ENCODE measurements around the gene ST7L.

Gene ST7L

DNA sequence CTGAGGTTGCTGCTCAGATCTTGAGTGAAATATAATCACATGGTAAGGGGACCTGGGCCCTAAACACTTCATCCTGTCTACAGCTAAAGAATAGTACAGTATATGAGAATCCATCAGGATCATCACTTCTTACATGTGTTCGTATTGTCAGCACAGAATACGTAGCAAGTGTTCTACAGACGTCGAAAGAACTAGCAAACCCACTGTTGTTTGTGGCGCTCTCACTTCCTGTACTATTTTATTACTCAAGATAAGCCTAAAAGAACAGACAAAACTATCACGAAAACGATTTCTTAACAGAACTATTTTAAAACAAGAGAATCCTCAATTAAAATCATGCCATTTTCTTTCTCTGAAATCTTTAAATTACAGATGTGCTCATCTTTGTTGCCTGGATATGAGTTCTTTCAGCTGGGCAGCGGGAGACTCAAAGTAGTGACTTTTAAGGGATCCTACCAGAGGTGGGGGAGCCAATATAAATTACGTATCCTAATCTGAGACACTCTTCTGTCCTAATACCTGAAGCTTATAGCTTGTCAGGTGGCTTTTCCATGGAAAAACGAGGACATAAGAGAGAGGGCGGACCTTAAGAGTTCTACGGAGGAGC lies 724 bp downstream of the ST7L start:
- DNase-seq (ENCODE audit: low read depth in 3 of 3), result no peak

DNA sequence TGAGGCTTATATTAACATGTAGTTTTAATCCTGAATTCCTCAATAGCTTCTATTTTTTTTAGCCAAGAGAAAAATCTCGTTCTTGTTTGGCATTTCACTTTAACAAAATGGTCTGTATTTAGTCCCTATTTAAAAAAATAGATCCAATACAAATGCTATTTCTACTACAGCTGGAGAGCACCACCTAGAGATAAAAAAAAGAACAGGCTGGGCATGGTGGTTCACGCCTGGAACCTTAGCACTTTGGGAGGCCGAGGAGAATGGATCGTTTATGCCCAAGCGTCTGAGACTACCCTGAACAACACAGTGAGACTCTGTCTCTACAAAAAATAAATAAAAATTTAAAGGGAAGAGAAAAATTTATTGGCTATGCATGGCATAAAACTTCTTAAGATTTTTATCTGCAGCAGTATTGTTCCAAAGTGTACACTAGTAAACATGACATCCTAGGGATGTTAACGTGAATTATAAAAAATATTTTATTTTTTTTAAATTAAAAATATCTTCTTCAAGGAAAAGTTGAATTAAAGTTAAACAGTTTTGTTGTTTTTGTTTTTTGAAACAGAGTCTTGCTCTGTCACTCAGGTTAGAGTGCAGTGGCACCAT lies 4.4 kb downstream of the ST7L start:
- DNase-seq (ENCODE audit: low read depth in 3 of 3), result no peak

DNA sequence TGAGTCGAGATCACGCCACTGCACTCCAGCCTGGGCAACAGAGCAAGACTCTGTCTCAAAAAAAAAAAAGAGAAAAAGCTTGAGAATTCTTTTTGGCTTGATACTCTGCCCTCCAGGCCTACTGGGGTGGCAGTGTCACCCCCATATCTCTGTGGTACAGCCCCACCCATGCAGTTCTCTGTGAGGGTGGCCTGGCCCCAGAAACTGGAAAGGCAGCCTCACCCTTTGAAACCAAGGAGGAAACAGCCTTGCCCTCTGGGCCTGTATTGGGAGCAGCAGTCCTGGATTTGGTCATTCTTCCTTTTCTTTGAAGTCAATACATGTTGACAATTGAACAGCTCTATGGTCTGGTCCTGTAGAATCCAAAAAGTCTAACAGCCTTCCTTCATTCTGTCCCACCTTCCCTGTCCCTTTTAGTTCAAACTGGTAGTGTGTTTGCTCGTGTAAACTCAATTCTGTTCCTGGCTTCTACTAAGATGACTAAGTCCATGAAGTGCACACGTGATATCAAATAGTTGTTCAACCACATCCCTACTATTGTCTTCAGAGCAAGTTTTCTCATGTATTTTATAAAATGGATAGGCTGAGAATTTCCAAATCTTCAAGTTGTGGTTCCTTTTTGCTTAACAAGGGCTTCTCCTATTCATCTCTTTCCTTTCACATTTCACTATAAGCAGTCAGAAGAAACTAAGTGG lies 13.2 kb downstream of the ST7L start:
- DNase-seq (ENCODE audit: low read depth in 3 of 3), result no peak

DNA sequence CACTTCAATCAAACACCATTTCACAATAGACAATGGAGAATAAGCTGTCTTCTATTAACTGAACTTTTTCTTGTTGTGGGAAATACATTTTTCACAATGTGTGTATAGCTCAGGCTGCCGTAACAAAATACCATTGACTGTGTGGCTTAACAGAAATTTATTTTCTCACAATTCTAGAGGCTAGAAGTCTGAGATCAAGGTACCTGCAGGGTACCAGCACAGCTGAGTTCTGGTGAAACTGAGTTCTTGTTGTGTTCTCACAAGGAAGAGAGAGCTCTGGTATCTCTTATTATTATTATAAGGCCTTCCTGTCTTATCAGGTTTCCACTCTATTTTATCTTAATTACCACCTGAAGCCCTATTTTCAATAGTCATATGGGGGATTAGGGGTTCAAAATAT lies 15.4 kb downstream of the ST7L start:
- no peak for DNase-seq (ENCODE audit: low read depth in 3 of 3)

DNA sequence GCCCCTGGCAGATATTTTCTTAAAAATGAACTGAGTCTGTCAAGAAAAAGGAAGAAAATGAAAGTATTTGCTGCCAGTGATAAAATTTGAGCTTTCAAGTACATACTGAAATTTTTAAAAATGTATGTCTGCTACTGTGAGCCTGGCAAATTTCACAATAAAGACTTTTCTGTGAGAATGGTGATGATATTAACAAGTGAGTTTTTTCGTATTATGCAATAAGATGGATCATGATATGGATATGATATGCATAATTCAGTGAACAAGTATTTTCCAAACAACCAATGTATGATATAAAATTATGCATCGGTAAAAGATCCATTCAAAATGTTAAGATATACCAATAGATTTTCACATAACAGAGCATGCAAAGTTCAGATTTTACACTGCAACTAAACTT lies 15.9 kb downstream of the ST7L start:
- no peak for DNase-seq (ENCODE audit: low read depth in 3 of 3)

DNA sequence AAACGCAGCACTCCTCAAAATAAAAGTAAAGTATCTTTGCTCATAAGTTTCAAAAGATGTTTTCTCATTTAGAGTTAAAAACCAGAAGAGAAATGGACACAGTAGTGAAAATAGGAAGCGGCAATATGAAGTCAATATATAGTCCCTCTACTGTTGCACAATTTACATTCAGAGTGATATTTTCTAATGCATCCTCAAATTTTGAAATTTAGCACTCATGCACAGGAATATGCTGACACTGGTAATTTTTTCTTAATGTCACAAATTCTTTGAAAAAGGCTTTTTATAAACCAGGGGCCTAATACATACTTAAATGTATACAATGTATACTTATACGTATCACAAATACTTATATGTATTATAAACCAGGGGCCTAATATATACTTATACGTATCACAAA lies 19.5 kb downstream of the ST7L start:
- no peak for DNase-seq (ENCODE audit: low read depth in 3 of 3)

DNA sequence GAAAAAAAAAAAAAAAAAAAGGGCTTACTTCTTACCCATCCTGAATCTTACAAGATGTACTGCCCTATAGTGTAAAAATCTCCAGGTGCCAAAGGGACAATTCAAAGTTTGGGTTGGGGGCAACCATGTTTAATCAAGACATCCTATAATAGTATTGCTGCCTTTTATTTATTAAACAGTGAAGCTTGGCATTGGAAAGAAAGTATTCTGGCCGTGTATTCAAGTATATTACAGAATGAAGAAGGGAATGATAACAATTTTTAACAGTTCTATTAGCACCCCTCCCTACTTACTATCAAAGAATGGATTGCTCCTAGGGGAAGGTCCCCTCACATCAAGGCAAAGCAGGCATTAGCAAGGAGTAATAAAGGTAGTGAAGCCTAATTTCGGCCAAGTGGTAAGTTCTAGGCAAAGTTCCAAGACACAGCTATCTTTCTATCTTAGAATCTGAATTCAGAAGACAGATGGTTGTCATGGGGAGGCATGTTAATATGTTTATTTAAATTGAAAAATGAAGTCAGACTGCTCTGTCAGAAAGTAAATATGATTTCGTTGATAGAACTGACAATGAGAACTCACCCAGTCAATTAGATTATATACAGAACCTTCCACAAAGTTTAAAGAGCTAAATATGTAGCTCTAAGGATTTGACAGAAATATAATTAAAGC lies 24.6 kb downstream of the ST7L start:
- no peak for DNase-seq (ENCODE audit: low read depth in 3 of 3)

DNA sequence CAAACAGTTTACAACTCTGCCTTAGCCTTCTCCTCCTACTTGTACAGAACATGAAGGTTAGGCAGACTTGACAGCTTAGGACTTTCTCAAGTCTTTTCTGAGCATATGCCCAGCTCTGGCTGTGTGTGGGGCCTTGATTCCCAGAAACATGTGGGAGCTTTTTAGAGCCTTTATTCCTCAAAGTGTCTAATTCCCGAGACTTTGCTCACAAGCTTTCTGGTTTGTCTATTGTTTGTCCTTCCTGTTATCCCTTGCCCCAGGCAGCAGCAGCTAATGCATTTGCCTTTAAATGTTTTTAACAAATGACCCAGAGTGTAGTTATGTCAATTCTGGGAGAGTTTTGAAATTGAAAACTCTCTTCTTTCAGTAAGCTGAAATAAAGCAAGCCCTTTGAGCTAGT lies 29.2 kb downstream of the ST7L start:
- no peak for DNase-seq (ENCODE audit: low read depth in 3 of 3)

DNA sequence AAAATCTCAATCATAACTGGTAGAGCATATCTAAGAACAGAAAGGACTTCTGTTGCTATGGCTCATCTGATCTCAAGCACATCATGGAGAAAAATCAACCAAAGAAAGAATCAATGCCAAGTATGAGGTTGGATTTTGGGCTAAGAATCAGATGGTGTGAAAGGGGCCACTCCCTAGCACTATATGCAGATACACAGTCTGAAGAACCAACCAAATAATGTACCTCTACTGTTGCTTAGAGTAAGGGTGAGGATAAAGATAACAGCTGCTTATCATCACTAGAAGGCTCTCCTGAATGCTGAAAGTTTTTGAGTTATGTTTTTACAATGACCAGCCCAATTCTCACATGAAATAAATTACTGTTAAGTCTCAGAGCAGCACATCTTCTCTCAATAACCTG lies 35.6 kb downstream of the ST7L start:
- DNase-seq (ENCODE audit: low read depth in 3 of 3), result no peak

DNA sequence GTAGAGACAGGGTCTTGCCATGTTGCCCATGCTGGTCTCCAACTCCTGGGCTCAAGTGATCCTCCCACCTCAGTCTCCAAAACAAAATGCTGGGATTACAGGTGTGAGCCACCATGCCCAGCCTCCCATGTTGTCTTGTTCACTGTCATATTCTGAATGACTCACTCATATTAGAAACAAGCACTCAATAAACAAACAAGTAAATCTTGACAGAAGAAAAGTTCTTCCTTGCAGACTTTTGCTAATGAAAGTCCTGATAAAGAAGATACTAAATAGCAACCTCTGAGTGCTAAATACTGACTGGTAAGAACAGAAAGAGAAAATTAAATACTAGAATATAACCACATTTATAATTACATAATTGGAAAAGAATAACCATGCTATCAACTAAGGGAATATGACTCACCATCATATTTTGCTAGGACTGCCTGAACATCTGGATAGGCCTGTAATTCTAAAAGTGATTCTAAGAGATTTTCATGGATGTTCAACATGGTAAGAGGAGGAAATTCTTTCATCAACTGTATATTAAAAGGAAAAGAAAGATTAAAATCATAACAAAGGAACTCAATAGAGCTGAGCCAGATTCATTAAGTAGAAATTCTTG lies 37.3 kb downstream of the ST7L start:
- DNase-seq (ENCODE audit: low read depth in 3 of 3), result no peak

DNA sequence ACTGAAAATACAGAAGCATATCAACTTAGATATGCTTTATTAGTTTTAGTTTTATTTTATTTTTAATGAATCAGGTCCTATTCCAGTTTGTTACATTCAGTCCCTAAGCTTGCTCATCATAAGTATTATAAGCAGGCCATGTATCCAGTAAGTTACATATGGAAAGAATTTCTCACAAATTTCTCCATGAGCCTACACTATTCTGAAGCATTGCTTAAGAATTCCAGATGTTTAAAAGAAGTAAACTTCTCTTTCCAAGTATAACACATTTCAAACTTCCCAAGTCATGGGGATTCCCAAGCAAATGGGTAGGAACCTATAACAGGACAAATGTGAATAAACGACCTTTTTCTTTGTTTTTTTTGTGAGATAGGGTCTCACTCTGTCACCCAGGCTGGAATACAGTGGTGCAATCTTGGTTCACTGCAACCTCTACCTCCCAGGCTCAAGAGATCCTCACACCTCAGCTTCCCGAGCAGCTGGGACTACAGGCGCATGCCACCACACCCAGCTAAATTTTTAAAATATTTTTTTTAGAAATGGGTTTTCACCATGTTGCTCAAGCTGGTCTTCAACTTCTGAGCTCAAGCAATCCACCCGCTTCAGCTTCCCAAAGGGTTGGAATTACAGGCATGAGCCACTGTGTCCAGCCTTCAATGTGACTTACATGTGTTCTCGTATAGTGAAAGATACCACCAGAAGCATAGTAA lies 39.0 kb downstream of the ST7L start:
- DNase-seq (ENCODE audit: low read depth in 3 of 3), result no peak

DNA sequence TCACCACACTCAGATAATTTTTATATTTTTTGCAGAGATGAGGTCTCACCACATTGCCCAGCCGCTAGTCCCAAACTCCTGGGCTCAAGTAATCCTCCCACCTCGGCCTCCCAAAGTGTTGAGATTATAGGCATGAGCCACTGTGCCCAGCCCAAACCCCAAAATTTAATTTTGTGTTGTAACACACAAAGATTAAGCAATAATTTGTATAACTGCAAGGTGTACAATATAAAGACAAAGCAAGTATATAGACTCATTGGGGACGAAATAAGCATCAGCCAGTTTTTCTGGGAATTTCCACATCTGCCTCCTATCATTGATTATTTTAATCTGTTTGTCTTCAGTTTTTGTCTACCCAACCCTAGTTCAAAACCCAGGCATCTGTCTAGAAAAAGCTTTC lies 42.7 kb downstream of the ST7L start:
- DNase-seq (ENCODE audit: low read depth in 3 of 3), result no peak

DNA sequence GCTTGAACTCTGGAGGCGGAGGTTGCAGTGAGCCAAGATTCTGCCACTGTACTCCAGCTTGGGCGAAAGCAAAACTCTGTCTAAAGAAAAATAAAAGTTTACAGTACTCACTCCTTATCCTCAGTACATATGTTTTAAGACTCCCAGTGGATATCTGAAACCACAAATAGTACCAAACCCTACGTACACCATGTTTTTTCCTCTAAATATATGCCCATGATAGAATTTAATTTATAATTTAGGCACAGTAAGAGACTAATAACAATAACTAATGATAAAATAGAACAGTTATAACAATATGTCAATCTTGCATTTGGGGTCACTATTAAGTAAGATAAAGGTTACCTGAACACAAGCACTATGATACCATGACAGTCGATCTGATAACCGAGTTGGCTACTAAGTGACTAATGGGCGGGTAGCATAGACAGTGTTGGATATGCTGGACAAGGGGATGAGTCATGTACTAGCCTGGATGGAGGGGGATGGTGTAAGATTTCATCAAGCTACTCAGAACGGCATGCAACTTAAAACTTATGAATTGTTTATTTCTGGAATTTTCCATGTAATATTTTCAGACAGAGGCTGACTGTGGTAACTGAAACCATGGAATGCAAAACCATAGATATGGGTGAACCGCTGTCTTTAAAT lies 43.7 kb downstream of the ST7L start:
- no peak for DNase-seq (ENCODE audit: low read depth in 3 of 3)

DNA sequence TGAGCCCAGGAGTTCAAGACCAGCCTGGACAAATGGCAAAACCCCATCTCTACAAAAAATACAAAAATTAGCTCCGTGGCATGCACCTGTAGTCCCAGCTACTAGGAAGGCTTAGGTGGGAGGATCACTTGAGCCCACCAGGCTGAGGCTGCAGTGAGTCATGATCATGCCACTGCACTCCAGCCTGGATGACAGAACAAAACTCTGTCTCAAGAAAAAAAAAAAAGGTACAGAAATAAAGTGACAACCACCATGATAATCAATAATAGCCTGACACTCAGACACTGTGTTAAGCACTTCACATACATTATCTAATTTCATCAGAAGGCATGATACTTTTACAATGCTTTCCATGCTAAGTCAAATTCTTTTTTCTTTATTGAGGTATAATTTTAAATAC lies 53.1 kb downstream of the ST7L start:
- DNase-seq (ENCODE audit: low read depth in 3 of 3), result no peak

DNA sequence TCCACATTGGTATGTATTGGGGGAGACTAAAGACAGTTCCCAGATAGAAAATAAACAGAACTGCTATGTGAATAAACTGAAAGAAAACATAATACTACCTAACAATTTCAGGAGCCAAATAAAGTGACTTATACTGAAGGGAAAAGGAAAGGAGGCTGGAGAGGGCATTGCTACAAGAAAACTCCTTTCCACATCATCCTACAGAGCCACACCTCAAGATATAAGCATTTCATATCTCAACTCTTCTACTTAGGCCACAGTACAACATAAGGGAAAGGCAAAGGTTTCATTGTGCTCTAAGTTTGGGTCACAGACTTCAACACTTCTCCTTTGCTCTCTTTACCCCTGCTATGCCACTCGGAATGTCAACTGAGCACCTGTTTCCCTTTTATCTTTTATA lies 54.9 kb downstream of the ST7L start:
- DNase-seq (ENCODE audit: low read depth in 3 of 3), result no peak

DNA sequence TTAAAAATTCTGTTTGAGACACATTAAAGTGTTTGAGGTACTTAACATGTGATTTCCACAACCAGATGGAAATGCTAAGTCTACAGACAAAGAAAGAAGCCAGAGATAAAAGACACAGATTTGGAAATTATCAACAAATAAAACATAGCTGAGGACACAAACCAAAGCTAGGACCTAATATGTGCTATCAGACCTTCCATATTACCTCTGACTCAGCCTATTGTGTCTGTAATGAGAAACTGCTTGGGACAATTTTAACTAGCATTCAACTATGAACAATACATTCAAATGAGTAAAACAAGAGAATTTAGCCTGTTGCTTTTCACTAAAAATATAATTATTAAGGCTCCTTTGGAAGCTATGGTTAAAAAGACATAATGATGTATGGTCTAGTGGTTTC lies 55.6 kb downstream of the ST7L start:
- DNase-seq (ENCODE audit: low read depth in 3 of 3), result no peak

DNA sequence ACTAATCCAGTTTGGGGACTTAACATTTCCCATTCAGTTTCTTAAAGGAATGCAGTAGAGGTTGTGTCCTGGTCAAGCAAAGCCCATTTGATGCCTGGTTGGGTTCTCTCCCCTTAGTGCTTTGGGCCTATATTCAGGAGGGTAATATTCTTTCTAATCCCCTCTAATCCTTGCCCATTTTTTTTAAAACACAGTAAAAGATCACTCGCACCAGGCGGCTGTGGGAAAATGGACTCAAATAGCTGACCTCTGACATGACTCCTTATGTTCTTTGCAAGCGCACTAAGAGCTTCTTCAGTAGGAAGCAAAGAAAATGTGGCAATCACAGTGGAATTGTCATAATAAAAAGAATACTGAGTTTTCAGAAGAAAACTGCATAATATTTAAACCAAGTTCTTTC lies 60.3 kb downstream of the ST7L start:
- DNase-seq (ENCODE audit: low read depth in 3 of 3), result no peak

DNA sequence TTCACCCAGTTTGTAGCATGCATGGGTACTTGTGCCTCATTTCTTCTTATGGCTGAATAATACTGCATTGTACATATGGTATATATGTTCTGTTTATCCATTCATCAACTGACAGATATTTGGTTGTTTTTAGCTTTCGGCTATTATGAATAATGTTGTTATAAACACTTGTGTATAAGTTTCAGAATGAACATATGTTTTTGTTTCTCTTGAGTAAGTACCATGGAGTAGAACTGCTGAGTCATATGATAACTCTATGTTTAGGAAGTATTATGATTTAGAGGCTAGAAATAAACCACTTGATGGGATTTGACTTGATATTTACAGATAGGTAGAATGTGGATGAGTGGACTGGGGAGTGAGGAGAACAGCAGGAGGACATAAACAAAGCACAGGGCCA lies 61.6 kb downstream of the ST7L start:
- no peak for DNase-seq (ENCODE audit: low read depth in 3 of 3)

DNA sequence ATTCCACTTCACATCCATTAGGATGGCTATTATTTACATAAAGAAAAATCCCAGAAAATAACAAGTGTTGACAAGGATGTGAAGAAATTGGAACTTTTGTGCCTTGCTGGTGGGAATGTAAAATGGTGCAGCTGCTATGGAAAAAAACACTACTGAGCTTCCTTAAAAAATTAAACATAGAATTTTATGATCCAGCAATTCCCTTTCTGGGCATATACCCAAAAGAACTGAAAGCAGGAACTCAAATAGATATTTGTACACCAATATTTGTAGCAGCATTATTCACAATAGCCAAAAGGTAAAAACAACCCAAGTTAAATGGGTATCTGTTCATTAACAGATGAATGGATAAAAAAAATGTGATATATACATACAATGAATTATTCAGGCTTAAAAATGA lies 64.5 kb downstream of the ST7L start:
- no peak for DNase-seq (ENCODE audit: low read depth in 3 of 3)

DNA sequence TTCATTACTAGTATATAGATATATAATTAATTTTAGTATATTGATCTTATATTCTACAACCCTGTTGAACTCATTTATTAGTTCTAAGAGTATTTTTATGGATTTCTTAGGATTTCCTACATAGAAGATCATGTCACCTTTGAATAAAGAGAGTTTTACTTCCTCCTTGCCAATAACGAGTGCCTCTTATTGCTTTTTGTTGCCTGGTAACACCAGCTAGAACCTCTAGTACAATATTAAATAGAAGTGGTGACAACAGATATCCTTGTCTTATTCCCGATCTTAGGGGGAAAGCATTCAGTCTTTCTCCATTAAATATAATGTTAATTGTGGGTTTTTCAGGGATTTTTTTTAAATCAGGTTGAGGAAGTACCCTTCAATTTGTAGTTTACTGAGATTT lies 69.4 kb downstream of the ST7L start:
- no peak for DNase-seq (ENCODE audit: low read depth in 3 of 3)

DNA sequence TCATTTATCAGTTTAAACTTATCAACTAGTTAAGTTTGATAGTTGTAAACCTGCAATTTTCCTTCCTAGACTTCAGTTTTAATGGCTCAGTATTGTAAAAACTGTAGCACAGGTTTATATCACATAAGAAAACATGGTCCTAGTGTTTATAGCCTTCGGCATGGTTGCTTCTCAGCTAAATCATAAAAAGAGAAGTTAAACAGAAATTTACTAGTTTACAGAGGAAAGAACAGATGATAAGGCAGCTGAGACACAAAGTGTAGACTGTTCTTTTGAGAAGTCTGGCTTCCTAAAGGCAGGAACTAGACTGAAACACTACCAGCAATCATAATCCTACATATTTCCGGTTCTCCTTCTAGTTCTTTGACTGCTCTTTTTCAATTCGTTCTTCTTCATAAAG lies 70.4 kb downstream of the ST7L start:
- no peak for DNase-seq (ENCODE audit: low read depth in 3 of 3)

DNA sequence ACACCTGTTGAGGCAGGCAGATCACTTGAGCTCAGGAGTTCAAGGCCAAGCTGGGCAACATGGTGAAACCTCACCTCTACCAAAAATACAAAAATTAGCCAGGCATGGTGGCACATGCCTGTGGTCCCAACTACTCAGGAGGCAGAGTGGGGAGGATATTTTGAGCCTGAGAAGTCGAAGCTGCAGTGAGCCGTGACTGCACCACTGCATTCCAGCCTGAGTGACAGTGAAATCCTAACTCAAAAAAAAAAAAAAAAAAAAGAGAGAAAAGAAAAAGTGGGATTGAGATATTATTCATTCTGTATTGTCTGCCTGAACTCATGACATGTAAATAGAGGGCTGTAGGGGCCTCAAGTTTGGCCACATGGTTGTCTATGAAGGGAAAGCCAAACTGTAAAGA lies 72.9 kb downstream of the ST7L start:
- DNase-seq (ENCODE audit: low read depth in 3 of 3), result no peak
